ENCODE results near the gene HOXD8.

- TF ChIP-seq, protein P1, sequence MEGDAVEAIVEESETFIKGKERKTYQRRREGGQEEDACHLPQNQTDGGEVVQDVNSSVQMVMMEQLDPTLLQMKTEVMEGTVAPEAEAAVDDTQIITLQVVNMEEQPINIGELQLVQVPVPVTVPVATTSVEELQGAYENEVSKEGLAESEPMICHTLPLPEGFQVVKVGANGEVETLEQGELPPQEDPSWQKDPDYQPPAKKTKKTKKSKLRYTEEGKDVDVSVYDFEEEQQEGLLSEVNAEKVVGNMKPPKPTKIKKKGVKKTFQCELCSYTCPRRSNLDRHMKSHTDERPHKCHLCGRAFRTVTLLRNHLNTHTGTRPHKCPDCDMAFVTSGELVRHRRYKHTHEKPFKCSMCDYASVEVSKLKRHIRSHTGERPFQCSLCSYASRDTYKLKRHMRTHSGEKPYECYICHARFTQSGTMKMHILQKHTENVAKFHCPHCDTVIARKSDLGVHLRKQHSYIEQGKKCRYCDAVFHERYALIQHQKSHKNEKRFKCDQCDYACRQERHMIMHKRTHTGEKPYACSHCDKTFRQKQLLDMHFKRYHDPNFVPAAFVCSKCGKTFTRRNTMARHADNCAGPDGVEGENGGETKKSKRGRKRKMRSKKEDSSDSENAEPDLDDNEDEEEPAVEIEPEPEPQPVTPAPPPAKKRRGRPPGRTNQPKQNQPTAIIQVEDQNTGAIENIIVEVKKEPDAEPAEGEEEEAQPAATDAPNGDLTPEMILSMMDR (IDR thresholded peaks at IDR 0.05; ENCODE audit: insufficient read depth, low read length, poor library complexity, severe bottlenecking): no peak
- no peak for TF ChIP-seq EZH2phosphoT487 (conservative IDR thresholded peaks at IDR 0.05; ENCODE audit: low read length)
Observed at GRCh38 chr2:176174382-176174823, 44.9 kb downstream of the HOXD8 start.
